ENCODE results near the gene MAEL.

- TF ChIP-seq EZH2 (IDR thresholded peaks at IDR 0.05; ENCODE audit: borderline replicate concordance, low read length) = no peak
- no peak for TF ChIP-seq CTCF (conservative IDR thresholded peaks at IDR 0.05 in 1 of 2, IDR thresholded peaks at IDR 0.05 in 1 of 2; ENCODE audit: extremely low read depth in 1 of 2, insufficient read depth in 1 of 2, low read depth in 1 of 2, low read length in 2 of 2)
These were observed 8.7 kb upstream of the MAEL start for GRCh38 chr1:166980383-166980782.

All from mammary epithelial cell (primary cell).